CD14-positive monocyte (primary cell): ENCODE data around the gene UBE2J2. TPM values are rescaled to one million over a fixed set of nuclear protein-coding genes. Genes with fewer than 3 reads are reported as not detected.

Experiments
- DNase-seq, 3 donors: peaks; one replicate each; pipeline ENCODE4 v3.0.0-alpha.2; 2011 to 2022
- H2AFZ ChIP-seq: 2 replicates; pipeline ENCODE4 v1.6.0; 2012; ENCODE audit warnings: mild to moderate bottlenecking, low read depth, low read length, inconsistent platforms; ENCODE audit not compliant: insufficient read depth, poor library complexity, severe bottlenecking
- H3K27ac ChIP-seq, 2 donors: 1 replicate in 1 of 2; 2 replicates in 1 of 2; pipeline ENCODE4 v1.5.1; 2012 to 2013; ENCODE audit warnings: low read length in 2 of 2, control low read depth in 1 of 2, inconsistent platforms in 1 of 2, low read depth in 1 of 2, mild to moderate bottlenecking in 1 of 2
- H3K27me3 ChIP-seq, 2 donors: one replicate each; pipeline versions ENCODE4 v1.6.0 to v1.6.1; 2011 to 2013; ENCODE audit warnings: low read length in 2 of 2; ENCODE audit not compliant: control insufficient read depth in 2 of 2, insufficient read depth in 2 of 2
- H3K36me3 ChIP-seq, 2 donors: replicated peaks in 1 of 2; 1 replicate in 1 of 2; 2 replicates in 1 of 2; pipeline versions ENCODE4 v1.5.1 to v1.6.1; 2012 to 2013; ENCODE audit warnings: low read length in 2 of 2, control low read depth in 1 of 2, inconsistent platforms in 1 of 2, mild to moderate bottlenecking in 1 of 2; ENCODE audit not compliant: insufficient read depth in 2 of 2, control insufficient read depth in 1 of 2
- H3K4me1 ChIP-seq, 2 donors: 1 replicate in 1 of 2; 2 replicates in 1 of 2; pipeline versions ENCODE4 v1.5.1 to v1.6.1; 2012 to 2013; ENCODE audit warnings: low read length in 2 of 2, control low read depth in 1 of 2, inconsistent platforms in 1 of 2, mild to moderate bottlenecking in 1 of 2, moderate library complexity in 1 of 2; ENCODE audit not compliant: insufficient read depth in 2 of 2, control insufficient read depth in 1 of 2
- H3K4me2 ChIP-seq: replicated peaks from 2 replicates; pipeline ENCODE3; 2012; ENCODE audit warnings: low read length, moderate library complexity, mild to moderate bottlenecking; ENCODE audit not compliant: poor library complexity, severe bottlenecking; ENCODE audit errors: extremely low read depth
- H3K4me3 ChIP-seq, 3 experiments: fragments of 200-600 bp in 1 of 3; sonication (generic) in 1 of 3; replicated peaks in 1 of 3; 1 replicate in 2 of 3; 2 replicates in 1 of 3; pipeline ENCODE4 v1.5.1; 2011 to 2013; ENCODE audit warnings: low read length in 3 of 3, mild to moderate bottlenecking in 3 of 3, control low read depth in 2 of 3, low read depth in 2 of 3, inconsistent platforms in 1 of 3, moderate library complexity in 1 of 3
- H3K79me2 ChIP-seq: 2 replicates; pipeline ENCODE4 v1.6.0; 2012; ENCODE audit warnings: mild to moderate bottlenecking, control low read depth, inconsistent platforms, low read length, moderate library complexity; ENCODE audit not compliant: insufficient read depth
- H3K9ac ChIP-seq: 2 replicates; pipeline ENCODE4 v1.6.0; 2017; ENCODE audit warnings: low read length, mild to moderate bottlenecking; ENCODE audit not compliant: insufficient read depth, poor library complexity, severe bottlenecking
- H3K9me3 ChIP-seq, 2 donors: replicated peaks in 1 of 2; 1 replicate in 1 of 2; 2 replicates in 1 of 2; pipeline versions ENCODE4 v1.5.1 to v1.6.1; 2012 to 2013; ENCODE audit warnings: low read length in 2 of 2, control low read depth in 1 of 2; ENCODE audit not compliant: control insufficient read depth in 1 of 2, insufficient read depth in 1 of 2
- H4K20me1 ChIP-seq: 2 replicates; pipeline ENCODE4 v1.6.0; 2012; ENCODE audit warnings: mild to moderate bottlenecking, low read length, control low read depth, moderate library complexity; ENCODE audit not compliant: insufficient read depth
- H3K27ac Mint-ChIP-seq, 7 donors: one replicate each; pipeline ENCODE4 v1.8.0; 2020; ENCODE audit warnings: mild to moderate bottlenecking in 7 of 7, mixed read lengths in 7 of 7, moderate library complexity in 6 of 7, inconsistent platforms in 2 of 7
- H3K27me3 Mint-ChIP-seq, 3 donors: one replicate each; pipeline ENCODE4 v1.8.0; 2021 to 2022; ENCODE audit warnings: low read depth in 3 of 3, mild to moderate bottlenecking in 3 of 3, mixed read lengths in 3 of 3, moderate library complexity in 3 of 3, inconsistent platforms in 1 of 3
- H3K36me3 Mint-ChIP-seq, 2 donors: one replicate each; pipeline ENCODE4 v1.8.0; 2020; ENCODE audit warnings: mixed read lengths in 2 of 2, inconsistent platforms in 1 of 2, mild to moderate bottlenecking in 1 of 2
- H3K4me1 Mint-ChIP-seq: one replicate; pipeline ENCODE4 v1.8.0; 2020; ENCODE audit warnings: mild to moderate bottlenecking, mixed read lengths
- H3K4me3 Mint-ChIP-seq, 2 donors: one replicate each; pipeline ENCODE4 v1.8.0; 2020; ENCODE audit warnings: mild to moderate bottlenecking in 2 of 2, mixed read lengths in 2 of 2, moderate library complexity in 1 of 2
- H3K9me3 Mint-ChIP-seq, 7 donors: one replicate each; pipeline ENCODE4 v1.8.0; 2020 to 2022; ENCODE audit warnings: mixed read lengths in 7 of 7, mild to moderate bottlenecking in 6 of 7, moderate library complexity in 6 of 7, inconsistent platforms in 2 of 7
- WGBS: methylation state at CpG from one replicate; pipeline ENCODE4 v1.1.5; 2013; ENCODE audit warnings: missing lambda C conversion rate; ENCODE audit not compliant: insufficient coverage; 5-methylcytosine and 5-hydroxymethylcytosine counted together
- intact Hi-C, 2 donors: fragments of 100-400 bp; cut with micrococcal nuclease; formaldehyde crosslinking; loops; one replicate each; pipeline versions ENCODE4 v1.15.0 to v1.15.1; 2023
- polyA plus RNA-seq, 3 donors: library from polyadenylated mRNA; depleted of rRNA in 1 of 3; unstranded in 2 of 3; stranded (reverse) in 1 of 3; fragments of 300-500 nt in 2 of 3; fragments of >200 nt in 1 of 3; fragmentation: Illumina TruSeq in 2 of 3; gene quantifications; 1 replicate in 2 of 3; 2 replicates in 1 of 3; pipeline ENCODE4 v1.2.3, GENCODE V29; 2012 to 2021
- TF ChIP-seq, protein P1 (sequence below): fragments of 200-600 bp; IDR thresholded peaks from one replicate; pipeline ENCODE4 v1.8.0; 2022; ENCODE audit warnings: antibody characterized with exemption, mild to moderate bottlenecking

Gene UBE2J2
- polyA plus RNA-seq, 3 donors = 36.5 to 83.2 (median 72.1) TPM

DNA sequence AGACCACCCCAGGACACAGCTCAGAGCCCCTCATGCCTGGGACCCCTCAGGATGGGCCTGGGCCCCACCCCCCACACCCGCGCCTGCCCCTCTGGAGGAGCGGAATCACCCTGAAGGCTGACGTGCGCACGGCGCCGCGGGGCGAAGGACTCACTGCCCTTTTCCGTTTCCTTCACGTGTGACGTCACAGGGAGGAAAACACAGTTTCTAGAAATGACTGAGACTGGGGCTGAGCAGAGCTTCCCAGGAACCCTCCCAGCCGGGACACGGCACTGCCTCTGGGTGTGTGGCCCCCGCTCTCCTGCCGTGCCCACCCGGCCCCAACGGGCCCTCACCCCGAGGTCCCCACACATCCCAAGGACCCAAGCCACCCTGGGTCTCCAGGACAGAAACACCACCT, 54.3 kb downstream of the UBE2J2 start:
- TF ChIP-seq, protein P1, sequence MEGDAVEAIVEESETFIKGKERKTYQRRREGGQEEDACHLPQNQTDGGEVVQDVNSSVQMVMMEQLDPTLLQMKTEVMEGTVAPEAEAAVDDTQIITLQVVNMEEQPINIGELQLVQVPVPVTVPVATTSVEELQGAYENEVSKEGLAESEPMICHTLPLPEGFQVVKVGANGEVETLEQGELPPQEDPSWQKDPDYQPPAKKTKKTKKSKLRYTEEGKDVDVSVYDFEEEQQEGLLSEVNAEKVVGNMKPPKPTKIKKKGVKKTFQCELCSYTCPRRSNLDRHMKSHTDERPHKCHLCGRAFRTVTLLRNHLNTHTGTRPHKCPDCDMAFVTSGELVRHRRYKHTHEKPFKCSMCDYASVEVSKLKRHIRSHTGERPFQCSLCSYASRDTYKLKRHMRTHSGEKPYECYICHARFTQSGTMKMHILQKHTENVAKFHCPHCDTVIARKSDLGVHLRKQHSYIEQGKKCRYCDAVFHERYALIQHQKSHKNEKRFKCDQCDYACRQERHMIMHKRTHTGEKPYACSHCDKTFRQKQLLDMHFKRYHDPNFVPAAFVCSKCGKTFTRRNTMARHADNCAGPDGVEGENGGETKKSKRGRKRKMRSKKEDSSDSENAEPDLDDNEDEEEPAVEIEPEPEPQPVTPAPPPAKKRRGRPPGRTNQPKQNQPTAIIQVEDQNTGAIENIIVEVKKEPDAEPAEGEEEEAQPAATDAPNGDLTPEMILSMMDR = no peak

DNA sequence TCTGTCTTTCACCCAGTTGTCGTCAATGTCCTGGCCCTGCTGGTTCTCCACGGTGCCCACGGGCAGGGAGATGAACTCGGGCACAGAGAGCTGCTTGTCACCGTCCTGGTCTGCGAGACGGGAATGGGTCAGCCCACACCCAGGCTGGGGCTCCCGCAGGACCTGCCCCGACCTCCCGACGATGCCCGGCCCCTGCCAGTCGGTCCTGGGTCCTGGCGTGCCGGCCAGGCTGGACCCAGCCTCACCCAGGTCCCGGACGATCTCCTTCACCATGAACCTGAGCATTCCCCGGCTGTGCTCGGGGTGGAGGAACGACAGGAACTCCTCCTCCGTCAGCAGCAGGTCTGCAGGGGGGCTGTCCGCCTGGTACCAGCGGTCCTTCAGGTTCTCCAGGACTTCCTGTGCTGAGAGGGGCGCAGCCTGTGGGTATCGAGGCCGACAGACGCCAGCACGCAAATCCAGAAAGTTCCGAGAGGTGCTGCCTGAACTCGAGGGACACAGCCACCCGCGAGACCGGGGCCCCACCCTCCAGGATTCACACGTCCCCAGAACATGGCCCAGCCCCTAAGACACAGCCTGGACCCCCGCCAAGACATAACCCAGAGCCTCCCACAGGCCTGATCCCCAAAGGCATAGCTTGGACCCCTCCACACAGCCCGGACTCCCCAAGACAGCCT, 55.0 kb downstream of the UBE2J2 start:
- H3K4me3 ChIP-seq = no peak overlapping the region
- no peaks in the 10 kb centered on the region for H3K9me3 Mint-ChIP-seq
- H3K4me3 Mint-ChIP-seq = no peak overlapping the region
- H3K4me1 ChIP-seq = no peaks in the 10 kb centered on the region
- DNase-seq = no peak
- peaks cover 54 to 67% of the 10 kb centered on the region in 2 donors for H3K36me3 Mint-ChIP-seq
- no peak overlapping the region for H3K9ac ChIP-seq
- intact Hi-C loops = no loop called here
- H3K4me1 Mint-ChIP-seq = peaks cover 2% of the 10 kb centered on the region
- no peak overlapping the region for H3K27ac Mint-ChIP-seq
- peaks cover 3% of the 10 kb centered on the region for H3K79me2 ChIP-seq
- H3K27me3 ChIP-seq = peaks cover 0 to 7% of the 10 kb centered on the region in 2 donors
- WGBS = 98% methylated on average over 36 of the region's 36 CpGs
- no peak overlapping the region for H3K27ac ChIP-seq
- H3K36me3 ChIP-seq = peaks cover 71 to 74% of the 10 kb centered on the region in 2 donors
- peaks cover 11 to 14% (median 11%) of the 10 kb centered on the region in 3 donors for H3K27me3 Mint-ChIP-seq
- TF ChIP-seq, protein P1 = no peak
- H2AFZ ChIP-seq = no peak overlapping the region
- no peak overlapping the region for H3K4me2 ChIP-seq
- H4K20me1 ChIP-seq = peaks cover 62% of the 10 kb centered on the region
- no peaks in the 10 kb centered on the region for H3K9me3 ChIP-seq

More for the DNA sequence above, 54.3 kb downstream of the UBE2J2 start:
- no peaks in the 10 kb centered on the region for H3K4me1 ChIP-seq
- no peak overlapping the region for H3K9ac ChIP-seq
- H3K9me3 Mint-ChIP-seq = no peaks in the 10 kb centered on the region
- peaks cover 0 to under 1% of the 10 kb centered on the region in 2 donors for H3K27me3 ChIP-seq
- no peak overlapping the region for H2AFZ ChIP-seq
- no peaks in the 10 kb centered on the region for H3K4me1 Mint-ChIP-seq
- H3K9me3 ChIP-seq = no peaks in the 10 kb centered on the region
- H3K4me2 ChIP-seq = no peak overlapping the region
- intact Hi-C loops = no loop called here
- H3K27ac ChIP-seq = no peak overlapping the region
- DNase-seq = no peak
- H4K20me1 ChIP-seq = peaks cover 68% of the 10 kb centered on the region
- no peak overlapping the region for H3K27ac Mint-ChIP-seq
- no peak overlapping the region for H3K4me3 Mint-ChIP-seq
- H3K36me3 ChIP-seq = peaks cover 75 to 81% of the 10 kb centered on the region in 2 donors
- H3K4me3 ChIP-seq = no peak overlapping the region
- peaks cover 6 to 8% (median 7%) of the 10 kb centered on the region in 3 donors for H3K27me3 Mint-ChIP-seq
- peaks cover 59 to 72% of the 10 kb centered on the region in 2 donors for H3K36me3 Mint-ChIP-seq
- 98% methylated on average over 11 of the region's 20 CpGs for WGBS
- H3K79me2 ChIP-seq = peaks cover 3% of the 10 kb centered on the region
